SK-N-SH (cell line): ENCODE data around the gene SHH.

Experiments
- CHD2 ChIP-seq: fragments of 150-350 bp; IDR thresholded peaks from 2 replicates; pipeline ENCODE4 v1.6.1; 2018; ENCODE audit warnings: low read length; ENCODE audit not compliant: partially characterized antibody
- CTCF ChIP-seq: fragments of 200-600 bp; sonication (generic); IDR thresholded peaks from 2 replicates; pipeline ENCODE4 v1.6.1; 2017; ENCODE audit warnings: antibody characterized with exemption, mild to moderate bottlenecking, moderate library complexity
- EP300 ChIP-seq, 2 experiments: IDR thresholded peaks; 2 replicates each; pipeline versions ENCODE4 v1.4.0 to v1.6.1; 2012; ENCODE audit warnings: borderline replicate concordance in 1 of 2, low read depth in 1 of 2, low read length in 1 of 2
- EZH2phosphoT487 ChIP-seq: fragments of 200-600 bp; sonication (generic); IDR thresholded peaks from 2 replicates; pipeline ENCODE4 v1.6.1; 2017; ENCODE audit warnings: low read depth, mixed run types, mild to moderate bottlenecking, antibody characterized with exemption, moderate library complexity, borderline replicate concordance
- FOXM1 ChIP-seq: IDR thresholded peaks from 2 replicates; pipeline ENCODE4 v1.4.0; 2012; ENCODE audit warnings: low read depth, mild to moderate bottlenecking
- MEF2A ChIP-seq: IDR thresholded peaks from 2 replicates; pipeline ENCODE4 v1.4.0; 2012; ENCODE audit warnings: low read depth, borderline replicate concordance
- MXI1 ChIP-seq: IDR thresholded peaks from 2 replicates; pipeline ENCODE4 v1.6.1; 2012; ENCODE audit warnings: mild to moderate bottlenecking, low read depth, low read length, improper control_type of control experiment
- NFIC ChIP-seq: IDR thresholded peaks from 2 replicates; pipeline ENCODE4 v1.4.0; 2012; ENCODE audit warnings: borderline replicate concordance
- POLR2AphosphoS5 ChIP-seq: IDR thresholded peaks from 2 replicates; pipeline ENCODE4 v1.6.1; 2012; ENCODE audit warnings: low read depth, low read length
- RCOR1 ChIP-seq: fragments of 150-350 bp; IDR thresholded peaks from 2 replicates; pipeline ENCODE4 v1.6.1; 2017; ENCODE audit warnings: antibody characterized with exemption, low read length
- REST ChIP-seq: IDR thresholded peaks from 2 replicates; pipeline ENCODE4 v1.6.1; 2012; ENCODE audit warnings: mild to moderate bottlenecking, low read depth, low read length, moderate library complexity
- RFX5 ChIP-seq: IDR thresholded peaks from 2 replicates; pipeline ENCODE4 v1.6.1; 2012; ENCODE audit warnings: mild to moderate bottlenecking, improper control_type of control experiment, low read length
- SIN3A ChIP-seq: IDR thresholded peaks from 2 replicates; pipeline ENCODE4 v1.6.1; 2012; ENCODE audit warnings: low read depth, mild to moderate bottlenecking, low read length, moderate library complexity, borderline replicate concordance
- SMC3 ChIP-seq: IDR thresholded peaks from 2 replicates; pipeline ENCODE4 v1.6.1; 2012; ENCODE audit warnings: low read depth, low read length, improper control_type of control experiment

GRCh38 chr7:155824227-155824886 lies 12.1 kb upstream of the SHH start:
- no peak for TF ChIP-seq CTCF
- TF ChIP-seq SIN3A = no peak
- no peak for TF ChIP-seq SMC3
- no peak for TF ChIP-seq RCOR1
- no peak for TF ChIP-seq EP300 (IDR thresholded peaks at IDR 0.05; ENCODE audit: borderline replicate concordance in 1 of 2, low read depth in 1 of 2, low read length in 1 of 2)
- TF ChIP-seq MEF2A = no peak
- no peak for TF ChIP-seq RFX5
- no peak for TF ChIP-seq REST
- TF ChIP-seq POLR2AphosphoS5 = no peak
- no peak for TF ChIP-seq CHD2
- no peak for TF ChIP-seq EZH2phosphoT487
- TF ChIP-seq MXI1 = no peak
- no peak for TF ChIP-seq FOXM1
- no peak for TF ChIP-seq NFIC
